ENCODE data around the gene CARMIL1.

Gene CARMIL1

DNA sequence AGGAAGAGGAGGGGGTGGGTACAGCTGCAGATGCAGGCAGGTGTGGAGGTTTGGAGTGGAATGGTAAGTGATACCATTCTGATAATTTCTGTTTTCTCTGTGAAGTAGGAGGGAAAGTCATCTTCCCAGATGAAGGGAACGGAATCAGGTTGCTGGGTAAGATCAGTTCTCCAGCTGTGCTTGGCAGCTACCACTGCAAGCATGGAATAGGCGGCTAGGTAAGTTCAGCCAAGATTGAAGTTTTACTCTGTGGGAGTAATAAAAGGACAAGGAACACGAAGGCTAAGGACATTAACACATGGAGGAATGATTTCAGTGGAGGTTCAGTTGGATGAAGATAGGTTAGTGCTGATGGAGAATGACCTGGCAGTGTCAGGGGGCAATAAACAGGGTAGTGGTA is 128.3 kb downstream of the CARMIL1 start:
- TF ChIP-seq, protein P1, sequence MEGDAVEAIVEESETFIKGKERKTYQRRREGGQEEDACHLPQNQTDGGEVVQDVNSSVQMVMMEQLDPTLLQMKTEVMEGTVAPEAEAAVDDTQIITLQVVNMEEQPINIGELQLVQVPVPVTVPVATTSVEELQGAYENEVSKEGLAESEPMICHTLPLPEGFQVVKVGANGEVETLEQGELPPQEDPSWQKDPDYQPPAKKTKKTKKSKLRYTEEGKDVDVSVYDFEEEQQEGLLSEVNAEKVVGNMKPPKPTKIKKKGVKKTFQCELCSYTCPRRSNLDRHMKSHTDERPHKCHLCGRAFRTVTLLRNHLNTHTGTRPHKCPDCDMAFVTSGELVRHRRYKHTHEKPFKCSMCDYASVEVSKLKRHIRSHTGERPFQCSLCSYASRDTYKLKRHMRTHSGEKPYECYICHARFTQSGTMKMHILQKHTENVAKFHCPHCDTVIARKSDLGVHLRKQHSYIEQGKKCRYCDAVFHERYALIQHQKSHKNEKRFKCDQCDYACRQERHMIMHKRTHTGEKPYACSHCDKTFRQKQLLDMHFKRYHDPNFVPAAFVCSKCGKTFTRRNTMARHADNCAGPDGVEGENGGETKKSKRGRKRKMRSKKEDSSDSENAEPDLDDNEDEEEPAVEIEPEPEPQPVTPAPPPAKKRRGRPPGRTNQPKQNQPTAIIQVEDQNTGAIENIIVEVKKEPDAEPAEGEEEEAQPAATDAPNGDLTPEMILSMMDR (IDR thresholded peaks at IDR 0.05; ENCODE audit: control insufficient read depth, insufficient read depth, low read depth, low read length, missing control alignments) = no peak
- H3K4me3 ChIP-seq (ENCODE audit: control insufficient read depth, low read depth, low read length) = no peak overlapping the region
- DNase-seq (ENCODE audit: low read depth) = no peak

GRCh38 chr6:25410102-25410501 is 130.9 kb downstream of the CARMIL1 start:
- TF ChIP-seq, protein P1 (IDR thresholded peaks at IDR 0.05; ENCODE audit: control insufficient read depth, insufficient read depth, low read depth, low read length, missing control alignments) = no peak
- no peak for DNase-seq (ENCODE audit: low read depth)
- no peak overlapping the region for H3K4me3 ChIP-seq (ENCODE audit: control insufficient read depth, low read depth, low read length)

- H3K4me3 ChIP-seq (ENCODE audit: control insufficient read depth, low read depth, low read length) = no peak overlapping the region
- TF ChIP-seq, protein P1 (IDR thresholded peaks at IDR 0.05; ENCODE audit: control insufficient read depth, insufficient read depth, low read depth, low read length, missing control alignments) = no peak
- no peak for DNase-seq (ENCODE audit: low read depth)
Measured at GRCh38 chr6:25411316-25411950, 132.3 kb downstream of the CARMIL1 start.

DNA sequence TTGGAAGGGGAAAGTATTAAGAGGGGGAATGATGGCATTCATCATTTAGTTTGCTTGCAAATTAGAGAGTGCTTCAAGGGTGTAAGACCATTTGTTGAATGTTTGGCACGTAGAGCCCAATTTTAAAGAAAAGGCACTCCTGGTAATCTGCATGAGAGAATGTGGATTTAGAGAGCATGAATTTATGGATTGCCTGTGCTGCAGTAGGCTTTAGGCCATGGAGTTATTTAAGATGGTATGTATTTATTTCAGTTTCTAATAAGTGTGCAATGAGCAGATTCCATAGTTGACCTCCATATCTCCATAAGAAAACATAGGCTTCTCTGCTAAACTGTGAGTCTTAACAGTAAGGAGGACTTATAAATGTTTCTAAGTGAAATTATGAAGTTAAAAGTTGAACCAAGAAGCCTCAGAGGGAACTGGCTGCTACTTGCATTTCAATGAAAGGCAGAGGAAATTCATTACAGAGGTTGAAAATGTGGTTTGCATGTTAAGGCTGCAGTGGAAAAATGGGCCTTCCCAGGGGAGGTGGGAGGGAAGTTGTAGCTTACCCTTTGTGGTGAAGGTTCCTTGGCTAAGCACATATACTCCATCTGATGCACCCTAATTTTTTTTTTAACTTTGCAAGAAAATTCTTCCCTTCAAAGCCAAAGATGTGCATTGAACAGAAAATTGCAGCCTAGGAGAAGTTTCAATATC is 134.2 kb downstream of the CARMIL1 start:
- TF ChIP-seq, protein P1 (IDR thresholded peaks at IDR 0.05; ENCODE audit: control insufficient read depth, insufficient read depth, low read depth, low read length, missing control alignments) = no peak
- no peak for DNase-seq (ENCODE audit: low read depth)
- no peak overlapping the region for H3K4me3 ChIP-seq (ENCODE audit: control insufficient read depth, low read depth, low read length)

GRCh38 chr6:25414168-25414567 is 135.0 kb downstream of the CARMIL1 start:
- TF ChIP-seq, protein P1 (IDR thresholded peaks at IDR 0.05; ENCODE audit: control insufficient read depth, insufficient read depth, low read depth, low read length, missing control alignments) = no peak
- no peak for DNase-seq (ENCODE audit: low read depth)

DNA sequence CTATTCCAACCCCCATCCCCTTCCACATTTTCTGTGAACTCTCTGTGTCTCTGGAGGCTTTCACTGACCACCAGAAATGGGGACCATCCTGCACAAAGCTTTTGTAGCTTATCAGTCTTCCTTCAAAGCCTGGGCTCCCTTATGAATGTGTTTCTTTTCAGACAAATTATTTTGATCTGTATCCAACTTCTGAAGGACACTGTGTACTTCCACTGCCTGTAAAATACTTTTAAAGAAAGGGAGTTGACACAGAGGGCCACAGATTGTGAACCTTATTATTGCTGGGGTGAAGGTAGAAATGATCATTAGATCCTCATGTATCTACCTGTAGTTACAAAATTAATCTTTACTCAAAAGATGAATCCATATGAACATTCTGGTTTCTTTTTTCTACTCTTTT is 135.6 kb downstream of the CARMIL1 start:
- H3K4me3 ChIP-seq (ENCODE audit: control insufficient read depth, low read depth, low read length) = no peak overlapping the region
- no peak for DNase-seq (ENCODE audit: low read depth)
- TF ChIP-seq, protein P1 (IDR thresholded peaks at IDR 0.05; ENCODE audit: control insufficient read depth, insufficient read depth, low read depth, low read length, missing control alignments) = no peak

More at GRCh38 chr6:25414168-25414567, 135.0 kb downstream of the CARMIL1 start:
- no peak overlapping the region for H3K4me3 ChIP-seq (ENCODE audit: control insufficient read depth, low read depth, low read length)

All from AG09309 (cell line).